IMR-90 (cell line): ENCODE data around the gene SDK1. TPM values are rescaled to one million over a fixed set of nuclear protein-coding genes. Genes with fewer than 3 reads are reported as not detected.

Experiments
- ATAC-seq: fragments of 200-7000 bp; cut with Tn5 transposase; 2 replicates; pipeline ENCODE4 v1.9.1; 2020; ENCODE audit warnings: low read depth, mild to moderate bottlenecking, moderate library complexity
- BruUV-seq: library from RNA; stranded (reverse); fragments of 400-500 nt; replicated peaks from 2 replicates; lab custom pipeline; 2021; lab: Mats Ljungman, UMichigan
- CTCF ChIA-PET: fragments of 300-600 bp; formaldehyde crosslinking; extraction: SDS; loops from one replicate; lab custom pipeline; 2021; ENCODE audit warnings: antibody characterized with exemption; lab: Yijun Ruan, JAX
- POLR2A ChIA-PET: fragments of 300-600 bp; sonication (Branson Sonifier 250); formaldehyde crosslinking; loops from one replicate; lab custom pipeline; 2022; ENCODE audit warnings: antibody characterized with exemption; ENCODE audit not compliant: unreplicated experiment; lab: Charles Lee
- DNase-seq: peaks from one replicate; pipeline ENCODE4 v3.0.0; 2013
- H2AFZ ChIP-seq: replicated peaks from 2 replicates; pipeline ENCODE3; 2013; ENCODE audit warnings: low read length, mild to moderate bottlenecking; ENCODE audit not compliant: poor library complexity
- H2AK5ac ChIP-seq: 2 replicates; pipeline ENCODE4 v1.6.1; 2013; ENCODE audit warnings: low read depth, low read length, inconsistent platforms
- H2AK9ac ChIP-seq: replicated peaks from 2 replicates; pipeline ENCODE3; 2013; ENCODE audit warnings: mild to moderate bottlenecking, low read depth, low read length, moderate library complexity; ENCODE audit not compliant: poor library complexity
- H2BK120ac ChIP-seq: 2 replicates; pipeline ENCODE4 v1.6.1; 2013; ENCODE audit warnings: low read depth, low read length, inconsistent platforms
- H2BK15ac ChIP-seq: 3 replicates; pipeline ENCODE4 v1.6.1; 2013; ENCODE audit warnings: low read depth, low read length, inconsistent platforms
- H2BK20ac ChIP-seq: 2 replicates; pipeline ENCODE4 v1.6.1; 2013; ENCODE audit warnings: low read depth, mild to moderate bottlenecking, inconsistent platforms, low read length, moderate library complexity
- H2BK5ac ChIP-seq: 2 replicates; pipeline ENCODE4 v1.6.1; 2013; ENCODE audit warnings: mild to moderate bottlenecking, low read depth, low read length, inconsistent platforms; ENCODE audit not compliant: poor library complexity, severe bottlenecking
- H3K14ac ChIP-seq: replicated peaks from 2 replicates; pipeline ENCODE4 v1.6.1; 2013; ENCODE audit warnings: low read depth, low read length, inconsistent platforms
- H3K18ac ChIP-seq: 2 replicates; pipeline ENCODE4 v1.6.1; 2013; ENCODE audit warnings: low read depth, low read length, control low read depth
- H3K23ac ChIP-seq: 2 replicates; pipeline ENCODE4 v1.6.1; 2013; ENCODE audit warnings: low read depth, low read length, inconsistent platforms
- H3K27ac ChIP-seq: 2 replicates; pipeline ENCODE4 v1.5.1; 2013; ENCODE audit warnings: mild to moderate bottlenecking, control low read depth, low read length; ENCODE audit not compliant: insufficient read depth
- H3K27me3 ChIP-seq: 2 replicates; pipeline ENCODE4 v1.6.1; 2013; ENCODE audit warnings: low read length; ENCODE audit not compliant: control insufficient read depth, insufficient read depth
- H3K36me3 ChIP-seq: 2 replicates; pipeline ENCODE4 v1.6.1; 2013; ENCODE audit warnings: low read length, mixed read lengths; ENCODE audit not compliant: control insufficient read depth, insufficient read depth
- H3K4ac ChIP-seq: 2 replicates; pipeline ENCODE4 v1.6.1; 2013; ENCODE audit warnings: low read depth, low read length, inconsistent platforms
- H3K4me1 ChIP-seq: 2 replicates; pipeline ENCODE4 v1.6.1; 2013; ENCODE audit warnings: low read length, mixed read lengths; ENCODE audit not compliant: control insufficient read depth, insufficient read depth
- H3K4me2 ChIP-seq: 2 replicates; pipeline ENCODE4 v1.6.1; 2013; ENCODE audit warnings: low read depth, mild to moderate bottlenecking, control low read depth, low read length, moderate library complexity
- H3K4me3 ChIP-seq: 2 replicates; pipeline ENCODE4 v1.5.1; 2013; ENCODE audit warnings: low read depth, mild to moderate bottlenecking, control low read depth, low read length, moderate library complexity; ENCODE audit not compliant: insufficient read depth
- H3K56ac ChIP-seq: 2 replicates; pipeline ENCODE4 v1.6.1; 2013; ENCODE audit warnings: low read length, inconsistent platforms; ENCODE audit not compliant: insufficient read depth; ENCODE audit errors: extremely low read depth
- H3K79me1 ChIP-seq, 2 experiments: 2 replicates each; pipeline ENCODE4 v1.6.1; 2013; ENCODE audit warnings: low read length in 2 of 2, inconsistent platforms in 1 of 2, low read depth in 1 of 2
- H3K9ac ChIP-seq: 2 replicates; pipeline ENCODE4 v1.6.1; 2013; ENCODE audit warnings: low read depth, low read length, control low read depth
- H3K9me1 ChIP-seq: 2 replicates; pipeline ENCODE4 v1.6.1; 2013; ENCODE audit warnings: low read length, inconsistent platforms; ENCODE audit not compliant: insufficient read depth
- H3K9me3 ChIP-seq: 2 replicates; pipeline ENCODE4 v1.6.1; 2013; ENCODE audit warnings: low read length; ENCODE audit not compliant: control insufficient read depth, insufficient read depth
- H4K20me1 ChIP-seq: 2 replicates; pipeline ENCODE4 v1.6.1; 2013; ENCODE audit warnings: low read length, inconsistent platforms; ENCODE audit not compliant: insufficient read depth
- H4K5ac ChIP-seq: 2 replicates; pipeline ENCODE4 v1.6.1; 2013; ENCODE audit warnings: mild to moderate bottlenecking, low read depth, low read length, control low read depth
- H4K8ac ChIP-seq, 2 experiments: 2 replicates each; pipeline ENCODE4 v1.6.1; 2013; ENCODE audit warnings: low read depth in 2 of 2, low read length in 2 of 2, control low read depth in 1 of 2, inconsistent platforms in 1 of 2
- H4K91ac ChIP-seq: 2 replicates; pipeline ENCODE4 v1.6.1; 2013; ENCODE audit warnings: low read depth, low read length, inconsistent platforms; ENCODE audit not compliant: insufficient read depth
- BHLHE40 ChIP-seq: fragments of 150-350 bp; IDR thresholded peaks from 2 replicates; pipeline ENCODE4 v1.6.1; 2016; ENCODE audit warnings: mild to moderate bottlenecking, low read depth, low read length
- CEBPB ChIP-seq: IDR thresholded peaks from 2 replicates; pipeline ENCODE4 v1.6.1; 2012; ENCODE audit warnings: low read depth, low read length, improper control_type of control experiment
- CHD1 ChIP-seq: IDR thresholded peaks from 2 replicates; pipeline ENCODE4 v1.6.1; 2012; ENCODE audit warnings: low read depth, low read length, improper control_type of control experiment
- CTCF ChIP-seq: conservative IDR thresholded peaks from 2 replicates; pipeline ENCODE4 v1.5.1; 2012; ENCODE audit warnings: mild to moderate bottlenecking, low read depth, low read length, improper control_type of control experiment
- ELK1 ChIP-seq: fragments of 150-350 bp; IDR thresholded peaks from 2 replicates; pipeline ENCODE4 v1.6.1; 2016; ENCODE audit warnings: low read depth, mild to moderate bottlenecking, low read length, moderate library complexity, borderline replicate concordance
- MAFK ChIP-seq: IDR thresholded peaks from 2 replicates; pipeline ENCODE4 v1.6.1; 2012; ENCODE audit warnings: low read depth, low read length, improper control_type of control experiment
- MAZ ChIP-seq: IDR thresholded peaks from 2 replicates; pipeline ENCODE4 v1.6.1; 2012; ENCODE audit warnings: low read depth, mild to moderate bottlenecking, low read length, improper control_type of control experiment, moderate library complexity, borderline replicate concordance
- MXI1 ChIP-seq: IDR thresholded peaks from 2 replicates; pipeline ENCODE4 v1.6.1; 2012; ENCODE audit warnings: low read depth, mild to moderate bottlenecking, low read length, moderate library complexity, borderline replicate concordance
- NFE2L2 ChIP-seq: fragments of 150-350 bp; IDR thresholded peaks from 2 replicates; pipeline ENCODE4 v1.6.1; 2016; ENCODE audit warnings: low read depth, mild to moderate bottlenecking, low read length
- POLR2A ChIP-seq: IDR thresholded peaks from 2 replicates; pipeline ENCODE4 v1.6.1; 2012; ENCODE audit warnings: mild to moderate bottlenecking, low read depth, low read length
- RAD21 ChIP-seq: IDR thresholded peaks from 2 replicates; pipeline ENCODE4 v1.6.1; 2012; ENCODE audit warnings: low read length, improper control_type of control experiment
- RCOR1 ChIP-seq: IDR thresholded peaks from 2 replicates; pipeline ENCODE4 v1.6.1; 2012; ENCODE audit warnings: mild to moderate bottlenecking, low read length, improper control_type of control experiment; ENCODE audit not compliant: insufficient replicate concordance
- RFX5 ChIP-seq: IDR thresholded peaks from 2 replicates; pipeline ENCODE4 v1.8.0; 2012; ENCODE audit warnings: low read depth, mild to moderate bottlenecking, low read length, moderate library complexity
- SMC3 ChIP-seq: fragments of 150-350 bp; IDR thresholded peaks from 2 replicates; pipeline ENCODE4 v1.6.1; 2016; ENCODE audit warnings: low read depth, mild to moderate bottlenecking, antibody characterized with exemption, low read length, moderate library complexity
- USF2 ChIP-seq: fragments of 150-350 bp; IDR thresholded peaks from 2 replicates; pipeline ENCODE4 v1.6.1; 2017; ENCODE audit warnings: mild to moderate bottlenecking, antibody characterized with exemption, low read length, low read depth
- WGBS, 2 experiments: methylation state at CpG; one replicate each; pipeline versions ENCODE4 v1.1.5 to v1.1.7; 2013; ENCODE audit warnings: missing lambda C conversion rate in 2 of 2; ENCODE audit not compliant: insufficient read length in 1 of 2; ENCODE audit errors: extremely low coverage in 2 of 2; 5-methylcytosine and 5-hydroxymethylcytosine counted together
- dilution Hi-C: fragments of 300-500 bp; cut with HindIII; formaldehyde crosslinking; loops from one replicate; pipeline ENCODE4 v1.14.3; 2018; ENCODE audit warnings: low sequenced_read_pairs; ENCODE audit not compliant: unreplicated experiment
- in situ Hi-C: fragments of 300-500 bp; cut with MboI; formaldehyde crosslinking; loops from 3 replicates; pipeline ENCODE4 v1.14.3; 2019; ENCODE audit warnings: low sequenced_read_pairs, inconsistent platforms, mixed read lengths
- intact Hi-C: fragments of 100-400 bp; cut with micrococcal nuclease; formaldehyde crosslinking; loops from 2 replicates; pipeline ENCODE4 v1.10.0; 2022
- polyA plus RNA-seq, 3 experiments: library from polyadenylated mRNA; depleted of rRNA; stranded (reverse); fragments of >200 nt; gene quantifications; 2 replicates each; pipeline ENCODE4 v1.2.3, GENCODE V29; 2012; ENCODE audit warnings: low replicate concordance in 1 of 3
- total RNA-seq: library from RNA; depleted of rRNA; stranded (reverse); fragments of >200 nt; gene quantifications from 2 replicates; pipeline ENCODE4 v1.2.3, GENCODE V29; 2012

The SDK1 gene
- total and polyA plus RNA-seq, 2 of the 4 experiments (the other 2 are of a cell fraction): 1.5 to 1.6 TPM

GRCh38 chr7:3453398-3453797 is 152.3 kb downstream of the SDK1 start:
- 100% methylated on average over 2 of the region's 3 CpGs; no CpG with 5 or more reads in 1 of the 2 experiments for WGBS, 2 experiments
- no peak overlapping the region for H2BK20ac ChIP-seq
- H2BK5ac ChIP-seq: no peak overlapping the region
- no peak overlapping the region for H2AK5ac ChIP-seq
- H4K8ac ChIP-seq: no peak overlapping the region
- DNase-seq (peak; percentile 13), ATAC-seq (peak; percentile 45)
- no peak overlapping the region for H3K23ac ChIP-seq
- dilution Hi-C loops (no loop called here), intact Hi-C loops (no loop called here), in situ Hi-C loops (no loop called here)
- H3K4me1 ChIP-seq: peaks cover 3% of the 10 kb centered on the region
- no peak overlapping the region for H3K18ac ChIP-seq
- no peak overlapping the region for H2AK9ac ChIP-seq
- H3K9ac ChIP-seq: no peak overlapping the region
- CTCF ChIA-PET: no interaction called here
- no peaks in the 10 kb centered on the region for H3K9me3 ChIP-seq
- POLR2A ChIA-PET: no interaction called here
- H3K14ac ChIP-seq: no peak overlapping the region
- no peak overlapping the region for H2BK15ac ChIP-seq
- H2BK120ac ChIP-seq: no peak overlapping the region
- no peak overlapping the region for H3K4me2 ChIP-seq
- no peak overlapping the region for H2AFZ ChIP-seq
- H3K79me1 ChIP-seq: no peaks in the 10 kb centered on the region; a peak in 1 of 4 replicates
- H4K20me1 ChIP-seq: no peaks in the 10 kb centered on the region
- no peak overlapping the region for H4K5ac ChIP-seq
- H3K27me3 ChIP-seq: no peaks in the 10 kb centered on the region
- no peak overlapping the region for H3K4ac ChIP-seq
- no peak overlapping the region for H4K91ac ChIP-seq
- no peak for TF ChIP-seq RCOR1
- TF ChIP-seq CHD1: no peak
- TF ChIP-seq CTCF: no peak
- TF ChIP-seq RFX5: no peak
- no peak for TF ChIP-seq MXI1
- no peak for TF ChIP-seq NFE2L2
- TF ChIP-seq USF2: no peak
- no peak for TF ChIP-seq POLR2A
- TF ChIP-seq MAZ: no peak
- no peak for TF ChIP-seq BHLHE40
- TF ChIP-seq CEBPB: no peak
- TF ChIP-seq MAFK: no peak
- TF ChIP-seq RAD21: no peak
- no peak for TF ChIP-seq SMC3
- no peak for TF ChIP-seq ELK1
- H3K9me1 ChIP-seq: no peaks in the 10 kb centered on the region
- BruUV-seq: no TSS peak
- H3K56ac ChIP-seq: no peak overlapping the region
- no peak overlapping the region for H3K4me3 ChIP-seq
- no peaks in the 10 kb centered on the region for H3K36me3 ChIP-seq
- H3K27ac ChIP-seq: no peak overlapping the region
